GM08714 (cell line): ENCODE measurements around the gene CAMK2D.

Experiments used
- H3K4me3 ChIP-seq: fragments of 200-500 bp; sonication (Bioruptor generic); 2 replicates; pipeline ENCODE4 v1.5.1; 2014; ENCODE audit warnings: mild to moderate bottlenecking, low read length, inconsistent platforms
- ZNF274 ChIP-seq: IDR thresholded peaks from 2 replicates; pipeline ENCODE4 v1.6.1; 2012; ENCODE audit warnings: mild to moderate bottlenecking, low read depth, low read length

Gene CAMK2D

DNA sequence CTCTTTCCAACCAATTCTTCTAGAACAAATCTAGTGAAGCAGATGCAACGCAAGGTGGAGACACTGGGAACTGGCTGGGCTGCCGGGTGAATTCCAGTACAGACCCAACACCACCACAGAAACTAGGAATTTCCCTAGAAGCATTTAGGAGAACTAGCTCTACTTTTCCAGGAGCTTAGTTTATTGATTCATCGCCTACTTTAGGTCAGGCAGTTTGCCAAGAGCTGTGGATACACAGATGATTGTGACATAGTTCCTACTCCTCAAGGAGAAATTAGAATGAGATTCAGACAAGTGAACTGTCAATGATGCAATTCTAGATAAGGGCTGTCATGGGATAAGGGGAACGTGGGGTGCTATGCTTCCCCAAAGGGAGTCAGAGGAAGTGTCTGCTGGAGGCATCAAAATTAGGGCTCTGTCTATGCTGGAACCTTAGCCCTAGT is 350.0 kb downstream of the CAMK2D start:
- TF ChIP-seq ZNF274, result no peak
- no peak overlapping the region for H3K4me3 ChIP-seq

DNA sequence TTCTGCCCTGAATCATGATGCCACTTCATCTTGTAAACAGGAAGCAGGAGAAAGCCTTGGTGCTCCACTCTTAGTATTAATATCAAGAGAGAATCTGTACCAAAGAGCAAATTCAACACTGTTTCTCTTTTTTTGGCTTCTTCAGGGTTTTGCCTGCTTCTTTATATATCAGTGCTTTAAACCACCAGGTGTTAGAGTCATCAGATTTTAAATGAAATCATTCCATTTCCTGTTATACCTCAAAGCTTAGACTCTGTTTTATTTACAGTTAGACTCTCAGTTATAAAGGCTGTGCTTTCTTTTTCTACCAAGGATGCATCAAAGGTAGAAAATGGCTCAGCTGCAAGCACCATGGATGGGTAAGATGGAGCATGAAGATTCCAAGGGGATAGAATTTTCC is 350.9 kb downstream of the CAMK2D start:
- no peak overlapping the region for H3K4me3 ChIP-seq
- TF ChIP-seq ZNF274, result no peak

DNA sequence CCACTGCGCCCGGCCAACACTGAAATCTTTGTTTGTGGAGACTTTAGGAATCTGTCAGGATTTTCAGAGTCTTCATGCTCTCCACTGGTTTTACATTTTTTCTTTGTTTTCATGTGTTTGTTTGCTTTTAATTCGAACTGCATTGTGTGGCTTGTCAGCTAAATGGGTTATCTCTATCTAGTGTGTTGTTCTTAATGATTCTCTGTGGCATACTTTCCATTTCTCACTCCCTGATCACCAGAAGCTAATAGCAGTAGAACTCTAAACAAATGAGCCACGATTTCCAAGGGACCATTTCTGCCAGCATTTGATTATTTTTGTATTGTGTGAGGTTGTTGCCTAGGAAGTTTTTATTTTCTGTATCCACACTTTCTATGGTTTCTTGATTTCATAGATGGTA is 352.4 kb downstream of the CAMK2D start:
- H3K4me3 ChIP-seq, result no peak overlapping the region
- TF ChIP-seq ZNF274, result no peak

DNA sequence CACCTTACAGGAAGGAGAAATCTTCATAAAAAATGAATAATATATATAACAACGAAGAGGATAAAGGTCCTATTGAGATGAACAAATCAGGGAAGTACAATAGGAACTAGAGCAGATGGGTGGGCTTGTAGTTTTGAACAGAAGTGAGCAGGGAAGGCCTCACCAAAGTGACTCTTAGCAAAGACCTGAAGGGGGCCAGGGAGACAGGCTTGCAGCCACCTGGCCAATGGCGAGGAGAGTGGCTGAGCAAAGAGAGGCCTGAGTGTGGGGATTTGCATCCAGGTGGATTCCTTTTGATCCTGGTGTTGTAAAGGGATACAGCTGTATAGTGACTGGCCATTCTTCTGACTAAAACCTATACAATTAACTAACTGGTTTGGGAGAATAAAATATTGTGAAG is 354.1 kb downstream of the CAMK2D start:
- H3K4me3 ChIP-seq, result no peak overlapping the region
- no peak for TF ChIP-seq ZNF274

DNA sequence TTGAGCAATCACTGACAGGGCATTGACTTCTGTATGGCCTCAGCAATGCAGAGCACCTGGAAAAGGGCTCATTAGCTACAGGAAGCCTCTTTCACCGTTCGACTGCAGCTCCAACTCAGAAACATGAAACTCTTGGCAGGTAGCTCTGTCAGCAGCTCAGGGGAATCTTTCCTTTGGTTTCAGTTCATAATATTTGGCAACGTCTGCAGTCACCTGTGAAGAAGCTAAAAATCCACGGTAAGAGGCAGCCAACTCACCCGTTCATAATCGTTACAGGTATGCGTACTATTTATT is 354.9 kb downstream of the CAMK2D start:
- TF ChIP-seq ZNF274, result no peak

DNA sequence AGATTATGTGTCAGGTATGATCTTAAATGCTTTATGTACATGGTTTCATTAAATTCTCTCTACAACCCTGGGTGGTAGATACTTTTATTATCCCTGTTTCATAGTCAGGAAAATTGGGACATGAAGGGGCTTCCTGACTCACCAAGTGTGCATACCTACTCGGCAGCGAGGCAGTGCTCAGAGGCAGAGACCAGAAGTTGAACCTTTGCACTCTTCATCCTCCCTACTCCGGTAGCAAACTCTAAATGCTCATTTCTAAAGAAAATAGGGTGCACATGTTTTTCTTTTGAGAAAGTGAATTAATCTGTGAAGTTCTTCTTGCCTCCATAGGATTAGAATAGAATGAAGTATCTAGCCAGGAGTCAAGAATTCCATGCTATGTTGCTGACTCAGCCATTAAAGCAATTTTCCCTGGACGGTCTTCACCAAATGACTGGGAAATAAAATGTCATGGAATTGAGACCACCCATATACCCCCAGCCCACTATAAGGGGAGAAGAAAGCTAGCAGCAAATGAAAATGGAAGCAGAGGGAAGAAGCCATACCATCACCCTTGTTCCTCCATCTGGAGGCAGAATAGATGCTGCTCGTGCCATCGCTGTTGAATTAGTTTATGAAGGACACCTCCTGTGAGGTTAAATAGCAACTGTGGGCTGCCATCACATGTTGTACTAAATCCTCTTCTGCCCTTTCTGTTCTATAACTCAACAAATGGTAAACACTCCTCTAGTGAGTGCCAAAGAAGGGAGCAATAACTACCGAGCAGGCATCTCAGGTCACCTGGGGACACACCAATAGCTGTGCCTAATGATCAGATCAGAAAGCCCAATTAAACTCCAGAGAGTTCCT is 355.4 kb downstream of the CAMK2D start:
- TF ChIP-seq ZNF274, result no peak

More for the DNA sequence above, 354.9 kb downstream of the CAMK2D start:
- no peak overlapping the region for H3K4me3 ChIP-seq

DNA sequence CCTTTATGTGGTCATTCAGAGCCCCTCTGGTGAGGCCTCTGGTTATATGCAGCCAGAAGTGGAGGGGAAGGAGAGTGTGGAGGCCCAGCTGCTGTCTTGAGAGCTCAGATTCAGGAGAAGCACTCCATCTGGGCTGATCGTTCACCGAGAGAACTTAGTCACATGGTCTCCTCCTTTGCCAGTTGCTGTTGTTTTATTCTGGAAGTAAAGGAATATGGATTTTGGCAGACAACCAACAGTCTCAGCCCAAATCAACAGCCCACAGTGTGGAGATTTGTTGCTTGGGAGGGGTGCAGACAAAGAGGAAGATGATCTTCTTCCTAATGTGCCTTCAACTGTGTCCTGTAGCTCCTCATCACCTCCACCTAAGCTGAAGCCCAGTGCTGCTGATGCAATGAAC is 356.7 kb downstream of the CAMK2D start:
- TF ChIP-seq ZNF274, result no peak
- H3K4me3 ChIP-seq, result no peak overlapping the region

More for the DNA sequence above, 355.4 kb downstream of the CAMK2D start:
- H3K4me3 ChIP-seq, result no peak overlapping the region

DNA sequence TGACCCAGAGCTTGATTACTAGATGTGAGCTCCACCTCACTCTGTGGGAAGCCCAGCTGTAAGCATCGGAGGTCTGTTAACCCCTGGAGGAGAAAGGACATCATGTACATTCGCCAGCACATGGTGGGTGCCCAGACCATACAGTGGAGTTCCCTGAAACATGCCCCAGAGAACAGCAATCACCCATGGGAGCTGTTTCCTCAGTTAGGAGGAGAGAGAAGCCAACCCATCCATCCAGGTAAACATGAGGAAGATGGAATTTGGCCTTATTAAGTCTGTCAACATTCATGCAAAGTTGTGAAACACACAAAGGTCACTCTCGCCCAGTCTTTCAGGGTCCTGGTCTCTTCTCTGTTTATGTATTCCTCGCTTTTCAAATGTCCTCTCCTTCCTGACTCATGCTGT is 357.4 kb downstream of the CAMK2D start:
- H3K4me3 ChIP-seq, result no peak overlapping the region
- TF ChIP-seq ZNF274, result no peak
